Activated CD8-positive, alpha-beta memory T cell treated with anti-CD3 and anti-CD28 coated beads, Interleukin-2, amount 10 ng/mL, durations not matched to agents 7 days and 5 days (primary cell): Measurements from ENCODE around the gene RRAD. TPM values are rescaled to one million over a fixed set of nuclear protein-coding genes. Genes with fewer than 3 reads are reported as not detected.

Experiments
- ATAC-seq: fragments of 150-1000 bp; cut with Tn5 transposase; one replicate; pipeline ENCODE4 v1.10.0; 2021; ENCODE audit warnings: moderate library complexity
- CTCF ChIA-PET: fragments of 350-600 bp; sonication (Branson Sonifier 250); formaldehyde crosslinking; loops from one replicate; lab custom pipeline; 2021; ENCODE audit warnings: antibody characterized with exemption; lab: Charles Lee
- DNase-seq: peaks from one replicate; pipeline ENCODE4 v3.0.0-alpha.2; 2020
- H3K27ac Mint-ChIP-seq: one replicate; pipeline ENCODE4 v1.8.0; 2021; ENCODE audit warnings: mild to moderate bottlenecking, mixed read lengths
- H3K27me3 Mint-ChIP-seq: one replicate; pipeline ENCODE4 v1.8.0; 2021; ENCODE audit warnings: mixed read lengths
- H3K36me3 Mint-ChIP-seq: one replicate; pipeline ENCODE4 v1.8.0; 2021; ENCODE audit warnings: mild to moderate bottlenecking, mixed read lengths
- H3K4me1 Mint-ChIP-seq: one replicate; pipeline ENCODE4 v1.8.0; 2021; ENCODE audit warnings: mixed read lengths
- H3K4me3 Mint-ChIP-seq: one replicate; pipeline ENCODE4 v1.8.0; 2021; ENCODE audit warnings: mild to moderate bottlenecking, moderate library complexity, mixed read lengths
- H3K9me3 Mint-ChIP-seq: one replicate; pipeline ENCODE4 v1.8.0; 2022; ENCODE audit warnings: low read depth, mixed read lengths
- total RNA-seq, 2 experiments: library from RNA; stranded (reverse); gene quantifications; one replicate each; pipeline ENCODE4 v1.2.3, GENCODE V29; 2021

The RRAD gene
- total RNA-seq, 2 experiments from 2014 or later: 0.55 to 2.5 TPM

DNA sequence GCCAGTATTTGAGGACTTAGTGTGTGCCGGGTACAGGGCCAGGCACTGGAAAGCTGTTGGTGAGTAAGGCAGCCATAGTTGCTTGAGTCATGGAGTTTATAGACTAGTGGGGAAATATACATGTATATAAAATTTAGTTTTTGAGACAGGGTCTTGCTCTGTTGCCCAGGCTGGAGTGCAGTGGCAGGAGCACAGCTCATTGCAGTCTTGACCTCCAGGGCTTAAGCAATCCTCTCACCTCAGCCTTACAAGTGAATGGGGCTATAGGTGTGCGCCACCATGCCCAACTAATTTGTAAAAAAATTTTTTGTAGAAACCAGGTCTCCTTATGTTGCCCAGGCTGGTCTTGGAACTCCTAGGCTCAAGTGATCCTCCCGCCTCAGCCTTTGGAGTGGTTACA, 42.6 kb downstream of the RRAD start:
- no peak for ATAC-seq
- Mint-ChIP-seq H3K4me1 (peaks cover 67% of the 10 kb centered on the region), H3K27ac (no peak overlapping the region), H3K27me3 (no peaks in the 10 kb centered on the region), H3K9me3 (no peaks in the 10 kb centered on the region), H3K36me3 (peaks cover 24% of the 10 kb centered on the region), H3K4me3 (peak overlapping the region; percentile 99)
- CTCF ChIA-PET: interaction anchor here (1.8 to 3.8 kb wide), 6 partner anchors 8 to 46 kb away, joined by 6 to 28 read pairs (median 16); no protein-coding TSS in a partner anchor
- DNase-seq: no peak

DNA sequence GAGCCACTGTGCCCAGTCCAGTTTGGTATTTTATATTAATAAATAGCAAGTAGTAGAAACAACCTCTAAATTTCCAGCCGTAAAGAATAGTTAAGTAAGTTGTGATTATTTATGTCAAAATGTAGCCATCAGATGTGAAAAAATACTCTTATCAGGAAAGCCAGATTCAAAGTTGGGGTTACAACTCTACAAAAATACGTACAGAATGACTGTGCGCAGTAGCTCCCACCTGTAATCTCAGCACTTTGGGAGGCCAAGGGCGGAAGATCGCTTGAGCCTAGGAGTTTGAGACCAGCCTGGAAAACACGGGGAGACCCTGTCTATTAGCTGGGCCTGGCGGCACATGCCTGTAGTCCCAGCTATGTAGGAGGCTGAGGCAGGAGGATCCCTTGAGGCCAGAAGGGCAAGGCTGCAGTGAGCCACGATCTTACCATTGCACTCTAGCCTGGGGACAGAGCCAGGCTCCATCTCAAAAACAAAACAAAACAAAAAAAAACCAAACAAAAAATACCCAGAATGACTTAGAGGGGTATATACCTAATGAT, 43.3 kb downstream of the RRAD start:
- peaks cover 65% of the 10 kb centered on the region for H3K4me1 Mint-ChIP-seq
- no peak for ATAC-seq

DNA sequence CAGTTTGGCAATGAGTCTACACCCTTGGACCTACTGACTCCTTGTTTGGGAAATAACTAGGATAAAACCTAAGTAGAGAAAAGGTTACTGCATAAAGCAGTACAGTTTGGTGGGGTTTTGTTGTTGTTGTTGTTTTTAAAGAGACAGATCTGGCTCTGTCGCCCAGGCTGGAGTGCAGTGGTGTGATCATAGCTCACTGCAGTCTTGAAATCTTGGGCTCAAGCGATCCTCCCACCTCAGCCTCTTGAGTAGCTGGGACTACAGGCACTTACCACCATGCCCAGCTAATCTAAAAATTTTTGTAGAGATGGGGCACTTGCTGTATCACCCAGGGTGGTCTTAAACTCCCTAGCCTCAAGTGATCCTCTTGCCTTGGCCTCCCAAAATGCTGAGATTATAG, 43.8 kb downstream of the RRAD start:
- H3K36me3 Mint-ChIP-seq: peaks cover 18% of the 10 kb centered on the region
- H3K27ac Mint-ChIP-seq: peak overlapping the region; percentile 25
- H3K9me3 Mint-ChIP-seq: no peaks in the 10 kb centered on the region
- peaks cover 64% of the 10 kb centered on the region for H3K4me1 Mint-ChIP-seq
- CTCF ChIA-PET: interaction anchor here (0.6 to 3.8 kb wide), 12 partner anchors 9 to 273 kb away, joined by 3 to 28 read pairs (median 10); partner anchors contain the start of genes CIAO2B and NAE1
- DNase-seq (no peak), ATAC-seq (no peak)
- H3K4me3 Mint-ChIP-seq: peak overlapping the region; percentile 99
- no peaks in the 10 kb centered on the region for H3K27me3 Mint-ChIP-seq

More for the DNA sequence above, 43.3 kb downstream of the RRAD start:
- no peak overlapping the region for H3K27ac Mint-ChIP-seq
- peak overlapping the region; percentile 99 for H3K4me3 Mint-ChIP-seq
- no peak for DNase-seq
- no peaks in the 10 kb centered on the region for H3K9me3 Mint-ChIP-seq
- CTCF ChIA-PET: interaction anchor here (1.8 to 3.8 kb wide), 8 partner anchors 8 to 52 kb away, joined by 6 to 28 read pairs (median 16); partner anchors contain the start of genes CIAO2B and NAE1
- H3K27me3 Mint-ChIP-seq: no peaks in the 10 kb centered on the region
- H3K36me3 Mint-ChIP-seq: peaks cover 18% of the 10 kb centered on the region

DNA sequence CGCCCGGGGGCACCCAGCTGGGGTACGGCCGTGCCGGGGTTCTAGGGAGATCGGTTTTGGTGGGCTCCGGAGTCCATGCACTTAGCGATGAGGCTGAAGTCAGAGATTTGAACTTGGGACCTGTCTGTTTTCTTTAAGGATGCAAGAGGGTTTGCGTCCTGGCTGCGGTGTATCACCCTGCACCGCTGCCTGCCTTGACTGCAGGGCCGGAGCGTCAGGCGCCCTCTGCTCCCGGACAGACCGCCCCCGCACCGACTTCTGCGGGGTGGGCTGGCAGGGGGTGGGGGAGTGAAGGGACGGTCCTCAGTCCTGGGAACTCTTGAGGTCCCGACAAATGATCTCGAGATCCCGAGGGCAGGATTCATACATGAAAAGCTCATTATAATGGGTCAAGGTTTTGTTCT, 44.3 kb downstream of the RRAD start:
- DNase-seq (peak; percentile 59), ATAC-seq (peak; percentile 5)
- peaks cover 66% of the 10 kb centered on the region for H3K4me1 Mint-ChIP-seq
- H3K27me3 Mint-ChIP-seq: no peaks in the 10 kb centered on the region
- CTCF ChIA-PET: interaction anchor here (0.6 to 3.8 kb wide), 20 partner anchors 8 to 640 kb away, joined by 3 to 28 read pairs (median 6); partner anchors contain the start of genes CES3, CIAO2B, DYNC1LI2 and FBXL8
- H3K4me3 Mint-ChIP-seq: peak overlapping the region; percentile 99
- no peaks in the 10 kb centered on the region for H3K9me3 Mint-ChIP-seq
- H3K36me3 Mint-ChIP-seq: peaks cover 19% of the 10 kb centered on the region
- H3K27ac Mint-ChIP-seq: peak overlapping the region; percentile 62

DNA sequence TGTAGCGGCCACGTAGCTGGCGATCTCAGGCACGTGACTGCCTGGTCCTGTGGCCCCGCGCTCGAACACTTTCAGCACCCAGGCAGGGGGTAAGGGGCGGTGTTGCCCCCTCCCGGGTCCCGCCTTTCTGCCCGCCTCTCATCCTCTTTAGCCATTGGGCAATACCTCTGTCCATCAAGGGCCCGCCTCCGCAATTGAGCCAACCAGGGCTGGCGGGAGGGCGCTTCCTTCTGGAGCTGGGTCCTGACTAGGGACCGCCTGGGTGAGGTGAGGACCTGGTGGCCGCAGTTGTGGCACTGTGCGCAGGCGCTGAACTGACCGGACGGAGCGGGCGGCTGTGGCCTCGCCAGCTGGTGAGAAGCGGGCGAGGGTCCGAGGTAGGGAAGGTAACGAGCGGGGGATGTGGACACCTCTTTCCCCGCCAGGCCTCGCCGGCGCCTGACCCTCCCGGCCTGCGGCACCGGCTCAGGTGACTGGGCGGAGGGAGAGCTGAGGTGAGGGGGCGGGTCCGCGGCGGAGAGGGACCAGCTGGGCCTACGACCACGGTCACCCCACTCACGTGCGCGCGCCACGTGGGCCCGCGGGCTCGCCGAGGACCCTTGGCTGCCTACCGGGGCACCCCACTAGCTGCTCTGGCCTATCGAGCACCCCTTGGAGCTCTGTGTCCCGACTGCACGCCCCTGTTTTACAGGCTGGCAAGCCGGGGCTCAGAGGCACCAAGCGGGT, 44.9 kb downstream of the RRAD start, which contains the start of gene PDP2:
TSS of gene PDP2 (plus strand) at position 228 of the 726 bp plus-strand sequence. CDS start 3,770 bp downstream, outside the sequence.
- peak within 1 kb of the TSS; percentile 97 for H3K27ac Mint-ChIP-seq
- H3K27me3 Mint-ChIP-seq: no peaks in the 10 kb centered on the region
- DNase-seq: peak; percentile 97
- peaks cover 15% of the 10 kb centered on the region for H3K36me3 Mint-ChIP-seq
- H3K9me3 Mint-ChIP-seq: no peaks in the 10 kb centered on the region
- CTCF ChIA-PET: interaction anchor here (0.6 to 3.8 kb wide), 21 partner anchors 8 to 641 kb away, joined by 3 to 28 read pairs (median 5); partner anchors contain the start of genes CES3, CIAO2B, DYNC1LI2 and FBXL8
- peak within 1 kb of the TSS; percentile 99 for H3K4me3 Mint-ChIP-seq
- peaks cover 65% of the 10 kb centered on the region for H3K4me1 Mint-ChIP-seq
- ATAC-seq: peak; percentile 98

DNA sequence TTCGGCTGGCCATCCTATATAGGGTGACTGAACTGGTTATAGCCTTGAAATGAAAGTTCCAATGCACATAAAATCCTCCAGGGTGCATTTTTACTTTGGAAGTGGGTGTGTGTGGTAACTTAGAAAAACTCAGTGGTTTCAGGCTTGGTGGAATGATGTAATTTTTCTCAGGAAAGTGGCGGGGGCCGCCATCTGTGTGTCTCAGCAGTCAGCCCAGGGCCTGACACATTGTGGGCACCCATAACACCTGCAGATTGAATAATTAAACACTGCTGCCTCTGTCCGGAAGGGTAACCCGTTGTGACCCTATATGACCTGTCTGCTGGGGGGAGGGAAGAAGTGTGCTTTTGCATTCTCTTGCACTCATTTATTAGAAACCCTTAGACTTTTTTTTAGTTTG, 47.3 kb downstream of the RRAD start:
- H3K36me3 Mint-ChIP-seq: peaks cover 5% of the 10 kb centered on the region
- no peaks in the 10 kb centered on the region for H3K9me3 Mint-ChIP-seq
- no peak overlapping the region for H3K4me3 Mint-ChIP-seq
- H3K27ac Mint-ChIP-seq: peak overlapping the region; percentile 67
- CTCF ChIA-PET: interaction anchor here (1.4 to 1.6 kb wide), 2 partner anchors 10 to 47 kb away, joined by 7 to 8 read pairs; partner anchors contain the start of gene NAE1
- H3K27me3 Mint-ChIP-seq: no peaks in the 10 kb centered on the region
- peaks cover 74% of the 10 kb centered on the region for H3K4me1 Mint-ChIP-seq
- DNase-seq: peak; percentile 71
- ATAC-seq: no peak

DNA sequence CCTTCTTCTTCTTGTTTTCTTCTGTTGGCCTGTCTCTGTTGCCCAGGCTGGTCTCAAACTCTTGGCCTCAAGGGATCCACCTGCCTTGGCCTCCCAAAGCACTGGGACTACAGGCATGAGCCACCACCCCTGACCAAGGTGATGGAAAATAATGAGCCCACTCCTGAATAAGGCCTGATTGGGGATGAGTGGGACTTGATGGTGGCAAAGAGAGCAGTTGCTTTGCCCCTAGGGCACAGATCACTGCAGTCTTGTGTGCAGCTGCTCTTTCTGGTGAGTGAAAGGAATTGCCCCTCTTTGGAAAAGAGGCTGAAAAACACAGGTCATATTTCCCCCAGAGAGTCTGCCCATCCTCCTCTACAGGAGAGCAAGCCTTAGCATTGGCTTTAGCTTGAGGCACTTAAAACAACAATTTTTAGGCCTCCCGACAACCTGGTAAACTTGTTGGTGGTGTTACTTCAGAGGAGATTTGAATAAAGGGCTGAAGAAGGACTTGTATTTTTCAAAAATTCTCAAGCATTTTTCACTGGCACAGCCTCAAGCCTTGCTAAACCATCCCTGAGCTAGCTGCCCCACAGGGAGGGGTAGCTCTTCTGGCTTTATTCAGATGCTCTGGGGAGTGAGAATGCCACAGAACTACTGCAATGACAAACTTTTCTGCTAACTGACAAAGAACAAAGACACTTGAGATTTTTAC, 51.1 kb downstream of the RRAD start:
- H3K27ac Mint-ChIP-seq: peak overlapping the region; percentile 95
- DNase-seq (peak; percentile 66), ATAC-seq (peak; percentile 18)
- peak overlapping the region; percentile 43 for H3K4me3 Mint-ChIP-seq
- no peaks in the 10 kb centered on the region for H3K9me3 Mint-ChIP-seq
- H3K36me3 Mint-ChIP-seq: peaks cover 1% of the 10 kb centered on the region
- no peaks in the 10 kb centered on the region for H3K27me3 Mint-ChIP-seq
- CTCF ChIA-PET: interaction anchor here (0.7 to 4.1 kb wide), 8 partner anchors 12 to 281 kb away, joined by 3 to 63 read pairs (median 4); partner anchors contain the start of gene NAE1
- H3K4me1 Mint-ChIP-seq: peaks cover 63% of the 10 kb centered on the region

DNA sequence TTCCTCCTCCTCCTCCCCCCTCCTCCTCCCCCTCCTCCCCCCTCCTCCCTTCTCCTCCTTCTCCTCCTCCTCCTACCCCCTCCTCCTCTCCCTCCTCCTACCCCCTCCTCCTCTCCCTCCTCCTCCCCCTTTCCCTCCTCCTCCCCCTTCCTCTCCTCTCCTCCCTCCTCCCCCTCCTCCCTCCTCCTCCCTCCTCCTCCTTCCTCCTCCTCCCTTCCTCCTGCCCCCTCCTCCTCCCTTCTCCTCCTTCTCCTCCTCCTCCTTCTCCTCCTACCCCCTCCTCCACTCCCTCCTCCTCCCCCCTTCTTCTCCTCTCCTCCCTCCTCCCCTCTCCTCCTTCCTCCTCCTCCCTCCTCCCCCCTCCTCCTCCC, 51.7 kb downstream of the RRAD start:
- Mint-ChIP-seq H3K27me3 (no peaks in the 10 kb centered on the region), H3K27ac (peak overlapping the region; percentile 95), H3K4me1 (peaks cover 60% of the 10 kb centered on the region), H3K36me3 (peaks cover 1% of the 10 kb centered on the region), H3K4me3 (no peak overlapping the region), H3K9me3 (no peaks in the 10 kb centered on the region)
- CTCF ChIA-PET: interaction anchor here (0.8 to 4.1 kb wide), 32 partner anchors 8 to 466 kb away, joined by 3 to 63 read pairs (median 5); partner anchors contain the start of genes CIAO2B, DYNC1LI2, NAE1 and RRAD
- ATAC-seq: no peak
- no peak for DNase-seq

DNA sequence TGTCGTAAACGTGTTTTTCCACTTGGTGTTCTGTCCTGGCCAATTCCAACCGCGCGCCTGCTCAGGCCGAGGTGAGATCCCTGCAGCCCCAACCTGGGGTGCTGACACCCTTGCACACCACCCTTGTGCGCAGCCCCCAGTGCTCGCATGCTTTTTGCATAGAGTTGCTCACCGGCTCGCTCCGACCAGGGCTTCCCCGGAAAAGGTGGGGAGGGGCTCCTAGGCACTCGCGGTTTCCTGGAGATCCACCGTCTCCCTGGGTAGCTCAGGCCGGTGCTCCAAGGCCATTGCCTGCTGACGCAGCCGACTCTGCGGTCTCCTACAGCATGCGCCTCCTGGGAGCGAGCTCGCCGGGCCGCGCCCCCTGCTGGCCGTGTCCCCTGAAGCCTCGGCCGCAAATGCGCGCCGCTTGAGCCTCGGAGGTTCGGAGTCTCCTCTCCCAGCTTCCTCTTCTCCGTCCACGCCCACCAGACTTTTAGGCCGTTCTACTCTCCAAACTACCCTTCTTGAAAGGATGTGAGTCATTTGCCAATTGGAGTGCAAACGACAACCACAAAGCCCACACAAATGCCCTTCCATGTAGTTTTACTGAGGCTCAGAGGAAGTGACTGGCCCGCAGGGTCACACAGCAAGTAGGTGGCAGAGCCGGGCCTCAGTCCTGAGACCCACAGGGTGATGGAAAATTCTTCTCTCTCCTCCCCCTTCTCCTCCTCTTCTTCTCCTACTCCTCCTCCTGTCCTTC, 52.2 kb downstream of the RRAD start:
- ATAC-seq: peak; percentile 89
- peaks cover 54% of the 10 kb centered on the region for H3K4me1 Mint-ChIP-seq

DNA sequence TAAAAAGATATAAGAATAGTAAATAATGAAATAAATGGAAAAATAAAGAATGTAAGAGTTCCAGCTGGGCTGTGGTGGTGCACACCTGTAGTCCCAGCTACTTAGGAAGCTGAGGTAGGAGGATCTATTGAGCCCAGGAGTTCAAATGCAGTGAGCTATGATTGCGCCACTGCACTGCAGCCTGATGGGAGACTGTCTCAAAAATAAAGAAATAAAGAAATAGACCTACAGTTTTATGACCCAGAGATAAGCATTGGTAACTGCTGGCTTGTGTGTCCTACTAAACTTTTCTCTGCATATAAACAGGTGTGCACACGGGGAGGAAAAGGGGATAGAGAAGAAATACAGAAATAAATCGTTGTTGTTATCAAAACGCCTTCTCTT, 52.8 kb downstream of the RRAD start:
- Mint-ChIP-seq H3K36me3 (peaks cover 1% of the 10 kb centered on the region), H3K27me3 (no peaks in the 10 kb centered on the region), H3K4me3 (peak overlapping the region; percentile 78), H3K9me3 (no peaks in the 10 kb centered on the region), H3K4me1 (peaks cover 51% of the 10 kb centered on the region), H3K27ac (peak overlapping the region; percentile 92)
- DNase-seq (no peak), ATAC-seq (no peak)
- CTCF ChIA-PET: interaction anchor here (0.9 to 4.1 kb wide), 31 partner anchors 9 to 465 kb away, joined by 3 to 63 read pairs (median 5); partner anchors contain the start of genes CIAO2B, DYNC1LI2, NAE1 and RRAD

More for the DNA sequence above, 52.2 kb downstream of the RRAD start:
- Mint-ChIP-seq H3K36me3 (peaks cover 1% of the 10 kb centered on the region), H3K27ac (peak overlapping the region; percentile 92), H3K4me3 (peak overlapping the region; percentile 78), H3K9me3 (no peaks in the 10 kb centered on the region), H3K27me3 (no peaks in the 10 kb centered on the region)
- CTCF ChIA-PET: interaction anchor here (0.8 to 4.1 kb wide), 33 partner anchors 9 to 465 kb away, joined by 3 to 63 read pairs (median 5); partner anchors contain the start of genes CIAO2B, DYNC1LI2, NAE1 and RRAD
- peak; percentile 99 for DNase-seq

DNA sequence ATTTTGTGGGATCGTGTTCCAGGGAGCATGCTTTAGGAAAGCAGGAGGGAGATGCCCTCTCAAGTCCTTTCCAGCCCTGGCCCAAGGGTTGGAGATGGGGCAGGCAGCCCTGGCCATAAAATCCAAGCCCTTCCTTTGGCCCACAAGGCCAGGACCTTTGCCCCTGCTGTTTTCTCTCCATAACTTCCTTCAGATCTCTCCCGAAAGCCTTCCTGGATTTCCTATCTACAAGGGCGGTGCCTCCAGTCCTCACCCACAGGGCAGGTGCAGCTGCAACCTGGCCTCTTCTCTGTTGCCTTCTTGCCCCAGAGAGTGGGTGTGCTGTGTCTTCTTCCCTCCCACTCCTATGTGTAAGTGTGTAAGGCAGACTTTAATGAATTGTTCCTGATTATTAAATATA, 53.5 kb downstream of the RRAD start:
- H3K36me3 Mint-ChIP-seq: peaks cover 1% of the 10 kb centered on the region
- CTCF ChIA-PET: interaction anchor here (1.4 to 7.2 kb wide), 12 partner anchors 12 to 221 kb away, joined by 3 to 160 read pairs (median 8); partner anchors contain the start of gene NAE1
- H3K4me1 Mint-ChIP-seq: peaks cover 48% of the 10 kb centered on the region
- peak overlapping the region; percentile 9 for H3K27ac Mint-ChIP-seq
- no peak overlapping the region for H3K4me3 Mint-ChIP-seq
- H3K9me3 Mint-ChIP-seq: no peaks in the 10 kb centered on the region
- DNase-seq: no peak
- ATAC-seq: no peak
- H3K27me3 Mint-ChIP-seq: no peaks in the 10 kb centered on the region
